SK-N-SH (cell line): ENCODE results near the gene RXFP3. TPM values are rescaled to one million over a fixed set of nuclear protein-coding genes. Genes with fewer than 3 reads are reported as not detected.

Experiments
- CTCF ChIA-PET: fragments of 300-600, 350-600 bp; formaldehyde crosslinking; extraction: SDS; loops from one replicate; lab custom pipeline; 2021; lab: Yijun Ruan, JAX
- POLR2A ChIA-PET: fragments of 350-600 bp; sonication (Branson Sonifier 250); formaldehyde crosslinking; extraction: SDS; loops from one replicate; lab custom pipeline; 2020; ENCODE audit warnings: antibody characterized with exemption, inconsistent platforms; lab: Yijun Ruan, JAX
- DNase-seq: peaks from one replicate; pipeline ENCODE4 v3.0.0; 2012
- H2AFZ ChIP-seq: fragments of 200-600 bp; sonication (generic); 2 replicates; pipeline ENCODE4 v1.8.1; 2016; ENCODE audit warnings: antibody characterized with exemption, mild to moderate bottlenecking, low read depth
- H3F3A ChIP-seq: fragments of 200-600 bp; sonication (generic); replicated peaks from 2 replicates; pipeline ENCODE3; 2016; ENCODE audit warnings: antibody characterized with exemption, mild to moderate bottlenecking; ENCODE audit not compliant: insufficient read depth
- H3K27ac ChIP-seq, 2 experiments: fragments of 200-500 bp in 1 of 2; fragments of 200-600 bp in 1 of 2; sonication (Bioruptor generic) in 1 of 2; sonication (generic), shearing (Covaris generic) in 1 of 2; 2 replicates each; pipeline versions ENCODE4 v1.5.1 to v1.6.1; 2014 to 2016; ENCODE audit warnings: low read depth in 2 of 2, inconsistent platforms in 1 of 2, low read length in 1 of 2, mild to moderate bottlenecking in 1 of 2, mixed read lengths in 1 of 2
- H3K27me3 ChIP-seq: fragments of 200-600 bp; sonication (generic), shearing (Covaris generic); 2 replicates; pipeline ENCODE4 v1.6.1; 2016; ENCODE audit warnings: mixed run types; ENCODE audit not compliant: insufficient read depth
- H3K36me3 ChIP-seq, 2 experiments: fragments of 200-500 bp in 1 of 2; fragments of 200-600 bp in 1 of 2; sonication (Bioruptor generic) in 1 of 2; sonication (generic) in 1 of 2; replicated peaks in 1 of 2; 2 replicates each; pipeline versions ENCODE3 to v1.5.1; 2014 to 2016; ENCODE audit warnings: low read length in 1 of 2, mild to moderate bottlenecking in 1 of 2; ENCODE audit not compliant: insufficient read depth in 2 of 2, control insufficient read depth in 1 of 2
- H3K4me1 ChIP-seq, 2 experiments: fragments of 200-500 bp in 1 of 2; fragments of 200-600 bp in 1 of 2; sonication (Bioruptor generic) in 1 of 2; sonication (generic), shearing (Covaris generic) in 1 of 2; 2 replicates each; pipeline versions ENCODE4 v1.5.1 to v1.6.1; 2014 to 2016; ENCODE audit warnings: low read depth in 1 of 2, low read length in 1 of 2, mixed run types in 1 of 2; ENCODE audit not compliant: insufficient read depth in 2 of 2, control insufficient read depth in 1 of 2
- H3K4me2 ChIP-seq: fragments of 200-600 bp; sonication (generic), shearing (Covaris generic); 2 replicates; pipeline ENCODE4 v1.6.1; 2017; ENCODE audit warnings: mixed run types
- H3K4me3 ChIP-seq, 2 experiments: fragments of 200-500 bp in 1 of 2; fragments of 200-600 bp in 1 of 2; sonication (Bioruptor generic) in 1 of 2; sonication (generic), shearing (Covaris generic) in 1 of 2; 2 replicates each; pipeline versions ENCODE4 v1.5.1 to v1.8.1; 2014 to 2016; ENCODE audit warnings: low read depth in 2 of 2, inconsistent platforms in 1 of 2, low read length in 1 of 2, mild to moderate bottlenecking in 1 of 2, mixed read lengths in 1 of 2, moderate library complexity in 1 of 2
- H3K79me2 ChIP-seq: fragments of 200-600 bp; sonication (generic); 2 replicates; pipeline ENCODE4 v1.8.1; 2017; ENCODE audit warnings: mild to moderate bottlenecking; ENCODE audit not compliant: insufficient read depth
- H3K9ac ChIP-seq: fragments of 200-600 bp; sonication (generic); 2 replicates; pipeline ENCODE4 v1.6.1; 2017; ENCODE audit warnings: mixed run types
- H3K9me2 ChIP-seq: fragments of 200-600 bp; sonication (generic); 2 replicates; pipeline ENCODE4 v1.6.1; 2017; ENCODE audit warnings: mixed run types
- H3K9me3 ChIP-seq: fragments of 200-600 bp; sonication (generic); 2 replicates; pipeline ENCODE4 v1.6.1; 2017; ENCODE audit warnings: mixed run types, mild to moderate bottlenecking, moderate library complexity
- H4K20me1 ChIP-seq: fragments of 200-600 bp; sonication (generic); 2 replicates; pipeline ENCODE4 v1.6.1; 2017; ENCODE audit warnings: mild to moderate bottlenecking, mixed run types; ENCODE audit not compliant: insufficient read depth
- FOSL2 ChIP-seq: IDR thresholded peaks from 2 replicates; pipeline ENCODE4 v1.4.0; 2012; ENCODE audit warnings: low read depth, mild to moderate bottlenecking, moderate library complexity, borderline replicate concordance
- JUND ChIP-seq: IDR thresholded peaks from 2 replicates; pipeline ENCODE4 v1.4.0; 2012
- MEF2A ChIP-seq: IDR thresholded peaks from 2 replicates; pipeline ENCODE4 v1.4.0; 2012; ENCODE audit warnings: low read depth, borderline replicate concordance
- MXI1 ChIP-seq: IDR thresholded peaks from 2 replicates; pipeline ENCODE4 v1.6.1; 2012; ENCODE audit warnings: mild to moderate bottlenecking, low read depth, low read length, improper control_type of control experiment
- NFIC ChIP-seq: IDR thresholded peaks from 2 replicates; pipeline ENCODE4 v1.4.0; 2012; ENCODE audit warnings: borderline replicate concordance
- PBX3 ChIP-seq: IDR thresholded peaks from 2 replicates; pipeline ENCODE4; 2012
- POLR2AphosphoS5 ChIP-seq: IDR thresholded peaks from 2 replicates; pipeline ENCODE4 v1.6.1; 2012; ENCODE audit warnings: low read depth, low read length
- RAD21 ChIP-seq: IDR thresholded peaks from 2 replicates; pipeline ENCODE4 v1.6.1; 2012; ENCODE audit warnings: mild to moderate bottlenecking, low read length
- RCOR1 ChIP-seq: fragments of 150-350 bp; IDR thresholded peaks from 2 replicates; pipeline ENCODE4 v1.6.1; 2017; ENCODE audit warnings: antibody characterized with exemption, low read length
- RXRA ChIP-seq: IDR thresholded peaks from 2 replicates; pipeline ENCODE4 v1.4.0; 2012; ENCODE audit warnings: low read depth, mild to moderate bottlenecking, borderline replicate concordance
- SIN3A ChIP-seq: IDR thresholded peaks from 2 replicates; pipeline ENCODE4 v1.6.1; 2012; ENCODE audit warnings: low read depth, mild to moderate bottlenecking, low read length, moderate library complexity, borderline replicate concordance
- SMC3 ChIP-seq: IDR thresholded peaks from 2 replicates; pipeline ENCODE4 v1.6.1; 2012; ENCODE audit warnings: low read depth, low read length, improper control_type of control experiment
- TEAD4 ChIP-seq: IDR thresholded peaks from 2 replicates; pipeline ENCODE4 v1.4.0; 2012; ENCODE audit warnings: mild to moderate bottlenecking, borderline replicate concordance; ENCODE audit not compliant: insufficient read depth
- USF2 ChIP-seq: fragments of 150-350 bp; IDR thresholded peaks from 2 replicates; pipeline ENCODE4 v1.6.1; 2017; ENCODE audit warnings: antibody characterized with exemption, low read length, low read depth, borderline replicate concordance
- YY1 ChIP-seq: IDR thresholded peaks from 2 replicates; pipeline ENCODE4 v1.4.0; 2012; ENCODE audit warnings: low read depth, mild to moderate bottlenecking
- WGBS: methylation state at CpG from one replicate; pipeline ENCODE4 v1.1.6; 2017; ENCODE audit warnings: low lambda C conversion rate; 5-methylcytosine and 5-hydroxymethylcytosine counted together
- polyA plus RNA-seq, 3 experiments: library from polyadenylated mRNA; depleted of rRNA; stranded (reverse); fragments of >200 nt; gene quantifications; 2 replicates each; pipeline ENCODE4 v1.2.3, GENCODE V29; 2012
- TF ChIP-seq, protein P1 (sequence below): fragments of 200-600 bp; sonication (generic); IDR thresholded peaks from 2 replicates; pipeline ENCODE4 v1.6.1; 2017; ENCODE audit warnings: antibody characterized with exemption, mild to moderate bottlenecking, moderate library complexity
- TF ChIP-seq, protein P2 (sequence below): IDR thresholded peaks from 2 replicates; pipeline ENCODE4 v1.4.0; 2012; ENCODE audit warnings: low read depth
- TF ChIP-seq, protein P3 (sequence below): IDR thresholded peaks from 2 replicates; pipeline ENCODE4 v1.6.1; 2012; ENCODE audit warnings: mild to moderate bottlenecking, low read depth, low read length, moderate library complexity

RXFP3 gene
- polyA plus RNA-seq, 1 of the 3 experiments (the other 2 are of a cell fraction): not detected

GRCh38 chr5:33975852-33976251 is 39.7 kb downstream of the RXFP3 start:
- no peaks in the 10 kb centered on the region for H3F3A ChIP-seq
- no peak overlapping the region for H2AFZ ChIP-seq
- no peak for DNase-seq
- TF ChIP-seq FOSL2 (no peak), MEF2A (no peak), RCOR1 (no peak), TEAD4 (no peak), POLR2AphosphoS5 (no peak), MXI1 (no peak), JUND (no peak)
- TF ChIP-seq, protein P1, sequence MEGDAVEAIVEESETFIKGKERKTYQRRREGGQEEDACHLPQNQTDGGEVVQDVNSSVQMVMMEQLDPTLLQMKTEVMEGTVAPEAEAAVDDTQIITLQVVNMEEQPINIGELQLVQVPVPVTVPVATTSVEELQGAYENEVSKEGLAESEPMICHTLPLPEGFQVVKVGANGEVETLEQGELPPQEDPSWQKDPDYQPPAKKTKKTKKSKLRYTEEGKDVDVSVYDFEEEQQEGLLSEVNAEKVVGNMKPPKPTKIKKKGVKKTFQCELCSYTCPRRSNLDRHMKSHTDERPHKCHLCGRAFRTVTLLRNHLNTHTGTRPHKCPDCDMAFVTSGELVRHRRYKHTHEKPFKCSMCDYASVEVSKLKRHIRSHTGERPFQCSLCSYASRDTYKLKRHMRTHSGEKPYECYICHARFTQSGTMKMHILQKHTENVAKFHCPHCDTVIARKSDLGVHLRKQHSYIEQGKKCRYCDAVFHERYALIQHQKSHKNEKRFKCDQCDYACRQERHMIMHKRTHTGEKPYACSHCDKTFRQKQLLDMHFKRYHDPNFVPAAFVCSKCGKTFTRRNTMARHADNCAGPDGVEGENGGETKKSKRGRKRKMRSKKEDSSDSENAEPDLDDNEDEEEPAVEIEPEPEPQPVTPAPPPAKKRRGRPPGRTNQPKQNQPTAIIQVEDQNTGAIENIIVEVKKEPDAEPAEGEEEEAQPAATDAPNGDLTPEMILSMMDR: no peak
- CTCF ChIA-PET: no interaction called here
- 41% methylated on average over 5 of the region's 5 CpGs for WGBS
- H3K9me2 ChIP-seq: no peaks in the 10 kb centered on the region
- H4K20me1 ChIP-seq: no peaks in the 10 kb centered on the region
- no peaks in the 10 kb centered on the region for H3K27me3 ChIP-seq
- H3K4me1 ChIP-seq: no peaks in the 10 kb centered on the region
- no peak overlapping the region for H3K4me2 ChIP-seq
- no peaks in the 10 kb centered on the region for H3K79me2 ChIP-seq
- no peaks in the 10 kb centered on the region for H3K9me3 ChIP-seq
- H3K9ac ChIP-seq: no peak overlapping the region
- POLR2A ChIA-PET: no interaction called here
- no peaks in the 10 kb centered on the region for H3K36me3 ChIP-seq
- H3K4me3 ChIP-seq: no peak overlapping the region
- H3K27ac ChIP-seq: no peak overlapping the region

GRCh38 chr5:33976307-33976706 is 40.1 kb downstream of the RXFP3 start:
- WGBS: 39% methylated on average over 1 of the region's 1 CpG
- ChIA-PET CTCF (no interaction called here), POLR2A (no interaction called here)
- H3K4me3 ChIP-seq: no peak overlapping the region
- H3K36me3 ChIP-seq: no peaks in the 10 kb centered on the region
- no peak overlapping the region for H2AFZ ChIP-seq
- no peak overlapping the region for H3K4me2 ChIP-seq
- H3K27me3 ChIP-seq: no peaks in the 10 kb centered on the region
- no peaks in the 10 kb centered on the region for H3K9me3 ChIP-seq
- no peak overlapping the region for H3K27ac ChIP-seq
- H3K9me2 ChIP-seq: no peaks in the 10 kb centered on the region
- no peaks in the 10 kb centered on the region for H3F3A ChIP-seq
- no peak for DNase-seq
- no peaks in the 10 kb centered on the region for H3K4me1 ChIP-seq
- H4K20me1 ChIP-seq: no peaks in the 10 kb centered on the region
- no peaks in the 10 kb centered on the region for H3K79me2 ChIP-seq
- no peak overlapping the region for H3K9ac ChIP-seq
- no peak for TF ChIP-seq RAD21
- TF ChIP-seq, protein P2, sequence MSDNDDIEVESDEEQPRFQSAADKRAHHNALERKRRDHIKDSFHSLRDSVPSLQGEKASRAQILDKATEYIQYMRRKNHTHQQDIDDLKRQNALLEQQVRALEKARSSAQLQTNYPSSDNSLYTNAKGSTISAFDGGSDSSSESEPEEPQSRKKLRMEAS: no peak
- TF ChIP-seq USF2: no peak
- TF ChIP-seq SMC3: no peak
- no peak for TF ChIP-seq POLR2AphosphoS5
- no peak for TF ChIP-seq NFIC
- TF ChIP-seq, protein P1: no peak
- no peak for TF ChIP-seq YY1
- no peak for TF ChIP-seq TEAD4
- no peak for TF ChIP-seq PBX3
- no peak for TF ChIP-seq SIN3A
- no peak for TF ChIP-seq MXI1
- no peak for TF ChIP-seq RXRA
- TF ChIP-seq, protein P3, sequence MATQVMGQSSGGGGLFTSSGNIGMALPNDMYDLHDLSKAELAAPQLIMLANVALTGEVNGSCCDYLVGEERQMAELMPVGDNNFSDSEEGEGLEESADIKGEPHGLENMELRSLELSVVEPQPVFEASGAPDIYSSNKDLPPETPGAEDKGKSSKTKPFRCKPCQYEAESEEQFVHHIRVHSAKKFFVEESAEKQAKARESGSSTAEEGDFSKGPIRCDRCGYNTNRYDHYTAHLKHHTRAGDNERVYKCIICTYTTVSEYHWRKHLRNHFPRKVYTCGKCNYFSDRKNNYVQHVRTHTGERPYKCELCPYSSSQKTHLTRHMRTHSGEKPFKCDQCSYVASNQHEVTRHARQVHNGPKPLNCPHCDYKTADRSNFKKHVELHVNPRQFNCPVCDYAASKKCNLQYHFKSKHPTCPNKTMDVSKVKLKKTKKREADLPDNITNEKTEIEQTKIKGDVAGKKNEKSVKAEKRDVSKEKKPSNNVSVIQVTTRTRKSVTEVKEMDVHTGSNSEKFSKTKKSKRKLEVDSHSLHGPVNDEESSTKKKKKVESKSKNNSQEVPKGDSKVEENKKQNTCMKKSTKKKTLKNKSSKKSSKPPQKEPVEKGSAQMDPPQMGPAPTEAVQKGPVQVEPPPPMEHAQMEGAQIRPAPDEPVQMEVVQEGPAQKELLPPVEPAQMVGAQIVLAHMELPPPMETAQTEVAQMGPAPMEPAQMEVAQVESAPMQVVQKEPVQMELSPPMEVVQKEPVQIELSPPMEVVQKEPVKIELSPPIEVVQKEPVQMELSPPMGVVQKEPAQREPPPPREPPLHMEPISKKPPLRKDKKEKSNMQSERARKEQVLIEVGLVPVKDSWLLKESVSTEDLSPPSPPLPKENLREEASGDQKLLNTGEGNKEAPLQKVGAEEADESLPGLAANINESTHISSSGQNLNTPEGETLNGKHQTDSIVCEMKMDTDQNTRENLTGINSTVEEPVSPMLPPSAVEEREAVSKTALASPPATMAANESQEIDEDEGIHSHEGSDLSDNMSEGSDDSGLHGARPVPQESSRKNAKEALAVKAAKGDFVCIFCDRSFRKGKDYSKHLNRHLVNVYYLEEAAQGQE: no peak
- no peak for TF ChIP-seq JUND
